AG10803 (cell line): ENCODE results near the gene CTSH.

Source experiments
- DNase-seq: peaks from one replicate; pipeline ENCODE4 v3.0.0; 2010; ENCODE audit warnings: low read depth
- H3K4me3 ChIP-seq: 2 replicates; pipeline ENCODE4 v1.5.1; 2011; ENCODE audit warnings: mild to moderate bottlenecking, low read length, control low read depth
- CTCF ChIP-seq: conservative IDR thresholded peaks from 2 replicates; pipeline ENCODE4 v1.5.1; 2011; ENCODE audit warnings: mild to moderate bottlenecking, low read length, control low read depth, inconsistent platforms

CTSH gene

GRCh38 chr15:78949461-78949860, 4.6 kb upstream of the CTSH start:
- H3K4me3 ChIP-seq, result no peak overlapping the region
- no peak for DNase-seq
- no peak for TF ChIP-seq CTCF

GRCh38 chr15:78947506-78947905, 2.7 kb upstream of the CTSH start:
- DNase-seq, result no peak
- no peak for TF ChIP-seq CTCF
- no peak overlapping the region for H3K4me3 ChIP-seq

- no peak overlapping the region for H3K4me3 ChIP-seq
- DNase-seq, result no peak
- TF ChIP-seq CTCF, result no peak
These were observed 1.6 kb upstream of the CTSH start for GRCh38 chr15:78946493-78946892.

- no peak for DNase-seq
- no peak for TF ChIP-seq CTCF
- H3K4me3 ChIP-seq, result peak overlapping the region; percentile 42; the same call in 1 of the 2 replicates
These were observed 632 bp downstream of the CTSH start for GRCh38 chr15:78944202-78944625.

- no peak for TF ChIP-seq CTCF
- no peak overlapping the region for H3K4me3 ChIP-seq
- no peak for DNase-seq
These were observed 1.2 kb downstream of the CTSH start for GRCh38 chr15:78943692-78944091.

GRCh38 chr15:78942741-78943140, 2.1 kb downstream of the CTSH start:
- TF ChIP-seq CTCF, result no peak
- no peak for DNase-seq
- H3K4me3 ChIP-seq, result no peak overlapping the region

- DNase-seq, result no peak
- H3K4me3 ChIP-seq, result no peak overlapping the region
- TF ChIP-seq CTCF, result no peak
These were observed 6.0 kb downstream of the CTSH start for GRCh38 chr15:78938658-78939488.
